Body of pancreas (tissue), 4 donors: Measurements from ENCODE around the gene THOC1. TPM values are rescaled to one million over a fixed set of nuclear protein-coding genes. Genes with fewer than 3 reads are reported as not detected.

Experiments used
- ATAC-seq: fragments of 150-250 bp; one replicate; pipeline ENCODE4 v1.9.1; 2016
- DNase-seq, 4 donors: peaks; one replicate each; pipeline ENCODE4 v3.0.0-alpha.2; 2019
- H3K27ac ChIP-seq, 4 donors: fragments of 200-600 bp; sonication (generic); 1 replicate in 3 of 4; 2 replicates in 1 of 4; pipeline versions ENCODE4 v1.5.1 to v1.6.1; 2016 to 2019; ENCODE audit warnings: mild to moderate bottlenecking in 1 of 4, mixed read lengths in 1 of 4, moderate library complexity in 1 of 4
- H3K27me3 ChIP-seq, 2 donors: fragments of 200-600 bp; sonication (generic); one replicate each; pipeline ENCODE4 v1.6.0; 2016; ENCODE audit warnings: mild to moderate bottlenecking in 1 of 2
- H3K36me3 ChIP-seq, 2 donors: fragments of 200-600 bp; sonication (generic); replicated peaks in 1 of 2; 2 replicates each; pipeline ENCODE4 v1.5.1; 2016; ENCODE audit warnings: low read depth in 2 of 2; ENCODE audit not compliant: insufficient read depth in 1 of 2
- H3K4me1 ChIP-seq: fragments of 200-600 bp; sonication (generic); one replicate; pipeline ENCODE4 v1.6.0; 2016
- H3K4me3 ChIP-seq, 2 donors: fragments of 200-600 bp; sonication (generic); 1 replicate in 1 of 2; 2 replicates in 1 of 2; pipeline ENCODE4 v1.5.1; 2016 to 2019
- H3K9me3 ChIP-seq, 3 donors: fragments of 200-600 bp; sonication (generic); 1 replicate in 2 of 3; 2 replicates in 1 of 3; pipeline ENCODE4 v1.5.1; 2016
- CTCF ChIP-seq, 7 experiments: fragments of 450-650 bp in 4 of 7; fragments of 200-600 bp in 3 of 7; sonication (generic) in 3 of 7; IDR thresholded peaks; one replicate each; pipeline ENCODE4 v1.5.1; 2016 to 2019; ENCODE audit warnings: antibody characterized with exemption in 7 of 7
- POLR2A ChIP-seq, 3 donors: fragments of 450-650 bp; IDR thresholded peaks; one replicate each; pipeline ENCODE4 v1.6.1; 2016; ENCODE audit warnings: antibody characterized with exemption in 3 of 3, mild to moderate bottlenecking in 2 of 3
- WGBS, 2 donors: methylation state at CpG; one replicate each; pipeline ENCODE4 v1.1.5; 2017; 5-methylcytosine and 5-hydroxymethylcytosine counted together
- intact Hi-C: fragments of 100-400 bp; cut with DNase I; formaldehyde crosslinking; loops from one replicate; pipeline ENCODE4 v1.15.1; 2023
- total RNA-seq, 2 donors: library from RNA; depleted of rRNA; stranded (reverse); fragments of >200 nt; gene quantifications; one replicate each; pipeline ENCODE4 v1.1.0, GENCODE V29; 2016

The THOC1 gene
- total RNA-seq, 2 donors from 2014 or later, result 21.8 to 36.6 TPM

DNA sequence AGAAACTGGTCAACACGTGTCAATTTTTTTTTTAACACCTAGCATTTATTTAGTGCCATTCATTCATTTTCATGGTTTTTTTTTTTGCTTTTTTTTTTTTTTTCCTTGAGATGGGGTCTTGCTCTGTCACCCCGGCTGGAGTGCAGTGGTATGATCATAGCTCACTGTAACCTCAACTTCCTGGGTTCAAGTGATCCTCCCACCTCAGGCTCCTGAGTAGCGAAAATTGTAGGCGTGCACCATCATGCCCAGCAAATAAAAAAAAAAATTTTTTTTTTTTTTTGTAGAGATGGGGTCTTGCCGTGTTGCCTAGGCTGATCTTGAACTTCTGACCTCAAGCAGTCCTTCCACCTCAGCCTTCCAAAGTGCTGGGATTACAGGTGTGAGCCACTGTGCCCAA lies 88.3 kb downstream of the THOC1 start:
- Histone ChIP-seq H3K36me3 (peaks cover 0 to 7% of the 10 kb centered on the region in 2 donors), H3K4me1 (no peaks in the 10 kb centered on the region), H3K27me3 (no peaks in the 10 kb centered on the region), H3K9me3 (no peaks in the 10 kb centered on the region), H3K27ac (no peak overlapping the region), H3K4me3 (no peak overlapping the region)
- DNase-seq (no peak), ATAC-seq (no peak)
- intact Hi-C loops, result no loop called here
- WGBS, 2 donors, result 87 to 89% methylated on average over 5 of the region's 5 CpGs
- TF ChIP-seq POLR2A (IDR thresholded peaks at IDR 0.05), result no peak
- no peak for TF ChIP-seq CTCF (IDR thresholded peaks at IDR 0.05)

GRCh38 chr18:172361-172760 lies 95.5 kb downstream of the THOC1 start:
- WGBS, 2 donors, result 90 to 91% methylated on average over 5 of the region's 5 CpGs
- Histone ChIP-seq H3K27ac (no peak overlapping the region), H3K4me1 (no peaks in the 10 kb centered on the region), H3K36me3 (peaks cover 0 to 6% of the 10 kb centered on the region in 2 donors), H3K4me3 (no peak overlapping the region), H3K9me3 (no peaks in the 10 kb centered on the region), H3K27me3 (no peaks in the 10 kb centered on the region)
- TF ChIP-seq POLR2A (IDR thresholded peaks at IDR 0.05) (no peak), CTCF (IDR thresholded peaks at IDR 0.05) (no peak)
- intact Hi-C loops, result no loop called here
- ATAC-seq (no peak), DNase-seq (no peak)

Other genes starting within 250 kb of the THOC1 start
- not detected for gene TUBB8B, start 218.4 kb downstream of the THOC1 start, total RNA-seq
- 10 to 100 TPM; 14.5 to 18.8 TPM for gene USP14, start 109.5 kb downstream of the THOC1 start, total RNA-seq
- gene COLEC12, start 232.7 kb upstream of the THOC1 start, total RNA-seq, result 1 to 10 TPM; 3.6 to 4.2 TPM